Loucy (cell line): ENCODE measurements around the gene PBX1.

ENCODE experiments used
- H2AFZ ChIP-seq: fragments of 200-600 bp; sonication (generic); 2 replicates; pipeline ENCODE4 v1.6.0; 2016; ENCODE audit warnings: antibody characterized with exemption, mild to moderate bottlenecking, low read length, moderate library complexity
- H3F3A ChIP-seq: fragments of 200-600 bp; 2 replicates; pipeline ENCODE4 v1.6.0; 2016; ENCODE audit warnings: antibody characterized with exemption, low read depth, mild to moderate bottlenecking
- H3K27me3 ChIP-seq: fragments of 200-600 bp; sonication (generic); 2 replicates; pipeline ENCODE4 v1.6.1; 2014; ENCODE audit warnings: low read length, mild to moderate bottlenecking; ENCODE audit not compliant: insufficient read depth, poor library complexity, severe bottlenecking
- H3K36me3 ChIP-seq: fragments of 200-600 bp; sonication (generic); 2 replicates; pipeline ENCODE4 v1.6.1; 2016; ENCODE audit warnings: low read length; ENCODE audit not compliant: insufficient read depth
- H3K4me1 ChIP-seq: fragments of 200-600 bp; sonication (generic); 2 replicates; pipeline ENCODE4 v1.5.1; 2014; ENCODE audit warnings: low read length, mild to moderate bottlenecking; ENCODE audit not compliant: insufficient read depth, poor library complexity, severe bottlenecking
- H3K4me2 ChIP-seq: fragments of 200-600 bp; sonication (generic); 2 replicates; pipeline ENCODE4 v1.6.0; 2014; ENCODE audit warnings: antibody characterized with exemption, low read length, low read depth, mild to moderate bottlenecking; ENCODE audit not compliant: poor library complexity, severe bottlenecking
- H3K4me3 ChIP-seq: fragments of 200-600 bp; sonication (generic); 2 replicates; pipeline ENCODE4 v1.5.1; 2014; ENCODE audit warnings: low read length, mild to moderate bottlenecking, mixed read lengths; ENCODE audit not compliant: poor library complexity, severe bottlenecking
- H3K79me2 ChIP-seq: fragments of 200-600 bp; sonication (generic); 2 replicates; pipeline ENCODE4 v1.6.1; 2014; ENCODE audit warnings: low read length; ENCODE audit not compliant: insufficient read depth
- H3K9ac ChIP-seq: fragments of 200-600 bp; sonication (generic); 2 replicates; pipeline ENCODE4 v1.6.0; 2014; ENCODE audit warnings: mild to moderate bottlenecking, low read depth, low read length, moderate library complexity; ENCODE audit not compliant: poor library complexity, severe bottlenecking
- H3K9me2 ChIP-seq: fragments of 200-600 bp; sonication (generic); replicated peaks from 2 replicates; pipeline ENCODE4 v1.6.1; 2016; ENCODE audit warnings: low read depth, low read length, mixed read lengths
- H3K9me3 ChIP-seq: fragments of 200-600 bp; sonication (generic); 2 replicates; pipeline ENCODE4 v1.6.1; 2014; ENCODE audit warnings: mild to moderate bottlenecking, antibody characterized with exemption, low read length, low read depth; ENCODE audit not compliant: insufficient read depth
- H4K20me1 ChIP-seq: fragments of 200-600 bp; sonication (generic); 2 replicates; pipeline ENCODE4 v1.6.0; 2014; ENCODE audit warnings: antibody characterized with exemption, low read length, mild to moderate bottlenecking; ENCODE audit not compliant: insufficient read depth, poor library complexity, severe bottlenecking
- CTCF ChIP-seq: fragments of 200-600 bp; sonication (generic); conservative IDR thresholded peaks from 2 replicates; pipeline ENCODE4 v1.5.1; 2014; ENCODE audit warnings: mild to moderate bottlenecking, antibody characterized with exemption, low read length
- EZH2phosphoT487 ChIP-seq: fragments of 200-600 bp; IDR thresholded peaks from 2 replicates; pipeline ENCODE4 v1.6.1; 2018; ENCODE audit warnings: antibody characterized with exemption, mild to moderate bottlenecking, moderate library complexity, borderline replicate concordance

The PBX1 gene

GRCh38 chr1:164821648-164822047, 262.7 kb downstream of the PBX1 start:
- no peaks in the 10 kb centered on the region for H3K79me2 ChIP-seq
- H3K9me3 ChIP-seq: no peaks in the 10 kb centered on the region
- no peaks in the 10 kb centered on the region for H3K4me1 ChIP-seq
- no peaks in the 10 kb centered on the region for H3K36me3 ChIP-seq
- H3F3A ChIP-seq: no peaks in the 10 kb centered on the region
- H3K4me3 ChIP-seq: no peak overlapping the region
- no peaks in the 10 kb centered on the region for H4K20me1 ChIP-seq
- no peak overlapping the region for H3K9ac ChIP-seq
- H3K27me3 ChIP-seq: no peaks in the 10 kb centered on the region
- H2AFZ ChIP-seq: no peak overlapping the region
- H3K9me2 ChIP-seq: no peaks in the 10 kb centered on the region
- TF ChIP-seq EZH2phosphoT487 (no peak), CTCF (no peak)
- no peak overlapping the region for H3K4me2 ChIP-seq

- H3F3A ChIP-seq: no peaks in the 10 kb centered on the region
- H3K79me2 ChIP-seq: no peaks in the 10 kb centered on the region
- H3K4me1 ChIP-seq: no peaks in the 10 kb centered on the region
- no peak overlapping the region for H3K4me2 ChIP-seq
- no peak overlapping the region for H3K4me3 ChIP-seq
- H3K9me3 ChIP-seq: no peaks in the 10 kb centered on the region
- TF ChIP-seq EZH2phosphoT487 (no peak), CTCF (no peak)
- H3K36me3 ChIP-seq: no peaks in the 10 kb centered on the region
- H3K9ac ChIP-seq: no peak overlapping the region
- no peaks in the 10 kb centered on the region for H3K27me3 ChIP-seq
- no peak overlapping the region for H2AFZ ChIP-seq
- no peaks in the 10 kb centered on the region for H3K9me2 ChIP-seq
- H4K20me1 ChIP-seq: no peaks in the 10 kb centered on the region
Measured at GRCh38 chr1:164823486-164824279, 264.7 kb downstream of the PBX1 start.

- H3K27me3 ChIP-seq: no peaks in the 10 kb centered on the region
- no peaks in the 10 kb centered on the region for H3F3A ChIP-seq
- no peak overlapping the region for H3K4me3 ChIP-seq
- no peaks in the 10 kb centered on the region for H3K4me1 ChIP-seq
- no peaks in the 10 kb centered on the region for H3K9me2 ChIP-seq
- no peaks in the 10 kb centered on the region for H4K20me1 ChIP-seq
- H2AFZ ChIP-seq: no peak overlapping the region
- H3K4me2 ChIP-seq: no peak overlapping the region
- TF ChIP-seq EZH2phosphoT487: no peak
- no peak for TF ChIP-seq CTCF
- no peaks in the 10 kb centered on the region for H3K9me3 ChIP-seq
- no peaks in the 10 kb centered on the region for H3K79me2 ChIP-seq
- no peak overlapping the region for H3K9ac ChIP-seq
- no peaks in the 10 kb centered on the region for H3K36me3 ChIP-seq
Measured at GRCh38 chr1:164824542-164824941, 265.6 kb downstream of the PBX1 start.
